Spleen (tissue), 7 donors: Measurements from ENCODE around the gene C19orf73.
A peak's percentile ranks its signal among the peaks of the same experiment; 100 is the strongest.

Experiments used
- POLR2A ChIP-seq, 3 donors: fragments of 450-650 bp; IDR thresholded peaks; one replicate each; pipeline ENCODE4 v1.5.1; 2017; ENCODE audit warnings: antibody characterized with exemption in 3 of 3, mild to moderate bottlenecking in 1 of 3
- TF ChIP-seq, protein P1 (sequence below), 11 experiments: fragments of 200-600 bp in 7 of 11; fragments of 450-650 bp in 4 of 11; sonication (generic) in 4 of 11; IDR thresholded peaks in 8 of 11; conservative IDR thresholded peaks in 3 of 11; 1 replicate in 7 of 11; 2 replicates in 4 of 11; pipeline versions ENCODE4 v1.4.0 to v1.8.0; 2016 to 2021; ENCODE audit warnings: antibody characterized with exemption in 11 of 11, inconsistent platforms in 4 of 11, mild to moderate bottlenecking in 1 of 11
- donor health status: DM: no; HTN: no; CAD: no; lungs with moderate emphysema.
- donor health status: DM: no; HTN: no; CAD: no.
- donor health status: DM: no; HTN: no; CAD: no.

DNA sequence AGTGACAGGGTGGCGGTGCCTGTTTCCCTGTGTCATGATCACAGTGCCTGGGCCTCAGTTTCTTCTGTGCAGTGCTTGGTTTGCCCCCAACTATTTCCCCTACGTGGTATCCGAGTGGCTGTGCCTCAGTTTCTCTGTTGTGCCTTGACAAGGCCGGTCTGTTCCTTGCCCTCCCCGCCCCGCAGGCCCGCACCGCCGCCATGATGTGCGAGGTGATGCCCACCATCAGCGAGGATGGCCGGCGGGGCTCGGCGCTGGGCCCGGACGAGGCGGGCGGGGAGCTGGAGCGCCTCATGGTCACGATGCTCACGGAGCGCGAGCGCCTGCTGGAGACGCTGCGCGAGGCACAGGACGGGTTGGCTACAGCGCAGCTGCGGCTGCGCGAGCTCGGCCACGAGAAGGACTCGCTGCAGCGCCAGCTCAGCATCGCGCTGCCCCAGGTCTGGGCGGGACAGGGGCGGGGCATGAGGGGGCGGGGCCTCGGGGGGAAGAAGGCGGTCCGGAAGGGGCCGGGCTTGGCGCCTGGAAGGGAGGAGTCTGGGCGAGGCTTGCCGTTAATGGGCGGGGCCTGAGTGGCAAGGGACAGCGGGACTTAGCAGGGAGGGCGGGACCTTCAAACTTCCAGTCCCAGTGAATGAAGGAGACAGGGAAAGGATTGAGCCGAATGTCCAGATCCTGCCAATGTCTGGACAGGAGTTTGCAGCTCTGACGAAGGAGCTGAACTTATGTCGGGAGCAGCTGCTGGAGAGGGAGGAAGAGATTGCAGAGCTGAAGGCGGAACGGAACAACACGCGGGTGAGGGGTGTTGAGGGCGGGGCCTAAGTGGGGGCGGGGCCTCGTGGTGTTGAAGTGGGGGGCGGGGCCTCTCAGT lies 9.0 kb upstream of the C19orf73 start:
- TF ChIP-seq, protein P1, sequence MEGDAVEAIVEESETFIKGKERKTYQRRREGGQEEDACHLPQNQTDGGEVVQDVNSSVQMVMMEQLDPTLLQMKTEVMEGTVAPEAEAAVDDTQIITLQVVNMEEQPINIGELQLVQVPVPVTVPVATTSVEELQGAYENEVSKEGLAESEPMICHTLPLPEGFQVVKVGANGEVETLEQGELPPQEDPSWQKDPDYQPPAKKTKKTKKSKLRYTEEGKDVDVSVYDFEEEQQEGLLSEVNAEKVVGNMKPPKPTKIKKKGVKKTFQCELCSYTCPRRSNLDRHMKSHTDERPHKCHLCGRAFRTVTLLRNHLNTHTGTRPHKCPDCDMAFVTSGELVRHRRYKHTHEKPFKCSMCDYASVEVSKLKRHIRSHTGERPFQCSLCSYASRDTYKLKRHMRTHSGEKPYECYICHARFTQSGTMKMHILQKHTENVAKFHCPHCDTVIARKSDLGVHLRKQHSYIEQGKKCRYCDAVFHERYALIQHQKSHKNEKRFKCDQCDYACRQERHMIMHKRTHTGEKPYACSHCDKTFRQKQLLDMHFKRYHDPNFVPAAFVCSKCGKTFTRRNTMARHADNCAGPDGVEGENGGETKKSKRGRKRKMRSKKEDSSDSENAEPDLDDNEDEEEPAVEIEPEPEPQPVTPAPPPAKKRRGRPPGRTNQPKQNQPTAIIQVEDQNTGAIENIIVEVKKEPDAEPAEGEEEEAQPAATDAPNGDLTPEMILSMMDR (IDR thresholded peaks at IDR 0.05 in 8 of 11, conservative IDR thresholded peaks at IDR 0.05 in 3 of 11) = peak in 5 of 11 experiments; percentile 28 to 43 (median 37)
- no peak for TF ChIP-seq POLR2A (IDR thresholded peaks at IDR 0.05)
